Measurements from ENCODE around the gene RELL2. TPM values are rescaled to one million over a fixed set of nuclear protein-coding genes. Genes with fewer than 3 reads are reported as not detected.

Gene RELL2, protein sequence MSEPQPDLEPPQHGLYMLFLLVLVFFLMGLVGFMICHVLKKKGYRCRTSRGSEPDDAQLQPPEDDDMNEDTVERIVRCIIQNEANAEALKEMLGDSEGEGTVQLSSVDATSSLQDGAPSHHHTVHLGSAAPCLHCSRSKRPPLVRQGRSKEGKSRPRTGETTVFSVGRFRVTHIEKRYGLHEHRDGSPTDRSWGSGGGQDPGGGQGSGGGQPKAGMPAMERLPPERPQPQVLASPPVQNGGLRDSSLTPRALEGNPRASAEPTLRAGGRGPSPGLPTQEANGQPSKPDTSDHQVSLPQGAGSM
- 2.7 and 3.7 TPM in 2 replicates for total RNA-seq

GRCh38 chr5:141636413-141637122 lies at the start of gene RELL2, which contains the start of gene HDAC3:
TSS of gene RELL2 (plus strand) at chr5:141636997. CDS start at chr5:141638226, 1,229 bp downstream.
TSS of gene HDAC3 (minus strand) at chr5:141636849. CDS start at chr5:141636790, 59 bp downstream.

GRCh38 chr5:141618804-141619554 lies 17.8 kb upstream of the RELL2 start, which contains the start of gene DIAPH1:
TSS of gene DIAPH1 (minus strand) at chr5:141619000. CDS start at chr5:141618914, 86 bp downstream.

DNA sequence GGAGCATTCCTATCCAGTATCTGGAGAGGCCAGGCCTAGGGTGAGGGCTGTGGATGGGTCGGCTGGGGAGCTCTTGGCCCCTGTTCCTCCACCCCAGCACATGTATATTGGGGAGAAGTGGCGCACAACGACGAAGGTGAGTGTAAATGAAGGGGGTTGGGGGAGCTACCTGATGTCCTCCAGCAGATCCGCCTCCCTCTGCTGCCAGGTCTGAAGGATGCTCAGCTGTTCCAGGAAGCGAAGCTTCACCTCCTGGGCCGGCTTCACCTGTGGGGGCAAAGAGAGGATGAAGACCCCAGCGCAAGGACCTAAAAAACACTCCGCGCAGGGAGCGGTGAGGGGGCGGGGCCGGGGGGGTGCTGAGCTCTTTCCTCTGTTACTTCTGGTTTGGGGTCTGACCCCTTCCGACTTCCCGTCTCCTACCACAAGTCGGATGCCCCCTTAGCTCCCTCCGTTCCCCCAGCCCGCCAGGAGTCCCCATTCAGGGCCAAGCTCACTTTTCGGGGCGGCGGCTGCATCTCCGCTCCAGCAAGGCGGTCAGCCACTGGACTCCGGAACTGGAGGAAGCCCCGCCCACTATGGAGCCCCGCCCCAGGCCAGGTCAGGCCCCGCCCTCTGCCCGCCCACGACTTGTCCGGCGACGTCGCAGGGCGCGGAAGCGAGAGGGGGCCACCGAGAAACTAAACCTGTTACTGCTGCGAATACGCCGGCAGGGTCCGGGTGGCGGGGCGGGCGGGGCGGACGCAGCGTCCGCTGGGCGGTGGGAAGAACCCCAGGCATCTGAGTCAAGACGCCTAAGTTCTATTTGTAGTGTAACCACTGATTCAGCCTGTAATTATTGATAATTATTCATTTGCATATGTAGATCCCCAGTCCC lies 14.3 kb downstream of the RELL2 start, which contains the start of gene FCHSD1:
FCHSD1 (minus strand) TSS at position 568 of the 877 bp plus-strand sequence; CDS start at position 518, 50 bp downstream.

DNA sequence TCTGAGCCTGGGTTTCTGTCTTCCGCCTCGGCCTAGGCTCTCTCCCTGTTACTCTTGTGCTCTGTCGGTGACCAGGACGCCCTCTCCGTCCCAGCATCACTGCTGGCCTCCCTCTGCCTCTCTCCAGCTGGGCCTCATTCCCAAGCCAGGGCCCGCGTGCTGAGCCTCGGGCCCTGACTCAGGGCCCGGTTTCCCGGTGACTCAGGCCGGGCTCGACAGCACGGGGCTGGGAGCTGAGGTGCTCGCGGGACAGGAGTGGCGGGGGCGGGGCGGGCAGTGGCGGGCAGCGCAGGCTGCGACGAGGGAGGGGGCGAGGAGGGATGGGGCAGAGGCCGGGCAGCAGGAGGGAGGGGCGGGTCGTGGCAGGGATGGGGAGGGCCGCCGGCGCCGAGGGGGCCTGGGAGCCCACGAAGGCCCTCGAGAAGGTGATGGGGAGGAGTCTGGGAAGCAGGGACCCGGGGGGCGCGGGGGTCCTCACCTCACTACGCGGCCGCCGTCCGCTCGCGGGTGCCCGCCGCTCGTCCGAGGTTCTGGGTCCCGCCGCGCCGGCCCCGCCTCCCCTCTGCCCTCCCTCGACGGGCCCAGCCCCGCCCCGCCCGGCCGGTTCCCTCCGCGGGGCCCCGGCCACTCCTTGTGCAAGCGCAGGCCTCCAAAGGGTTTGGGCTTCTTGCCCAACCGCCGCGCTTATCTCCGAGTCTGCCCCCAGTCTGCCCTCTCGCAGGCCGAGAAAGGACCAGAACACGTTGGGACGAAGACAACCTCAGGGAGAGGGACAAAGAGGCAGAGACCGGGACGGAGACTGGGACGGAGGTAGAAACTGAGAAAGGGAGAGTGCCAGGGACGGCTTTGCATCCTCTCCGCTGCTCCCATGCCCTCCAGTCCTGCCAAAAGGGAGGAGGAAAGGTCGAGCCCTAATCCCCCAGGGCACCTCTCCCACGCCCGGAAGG lies 45.2 kb downstream of the RELL2 start, which contains the start of gene ARAP3:
ARAP3 (minus strand) TSS at position 536 of the 947 bp plus-strand sequence. CDS start 1,744 bp downstream, outside the sequence.

Other genes with a start within 250 kb of the RELL2 start
- gene PCDHGB4, start 249.3 kb upstream of the RELL2 start, total RNA-seq, result 9.6 and 22.0 TPM in 2 replicates
- 1.3 and 2.8 TPM in 2 replicates for gene PCDHGA8, start 244.4 kb upstream of the RELL2 start, total RNA-seq
- 17.8 and 21.4 TPM in 2 replicates for gene PCDHGB5, start 239.1 kb upstream of the RELL2 start, total RNA-seq
- gene PCDHGA9, start 234.2 kb upstream of the RELL2 start, total RNA-seq, result 2.1 and 3.1 TPM in 2 replicates
- gene PCDHGB6, start 229.0 kb upstream of the RELL2 start, total RNA-seq, result 0.96 and 2.5 TPM in 2 replicates
- 1.2 and 3.4 TPM in 2 replicates for gene PCDHGA10, start 224.0 kb upstream of the RELL2 start, total RNA-seq
- gene PCDHGB7, start 219.3 kb upstream of the RELL2 start, total RNA-seq, result 1.9 and 4.5 TPM in 2 replicates
- 3.1 and 4.5 TPM in 2 replicates for gene PCDHGA11, start 215.9 kb upstream of the RELL2 start, total RNA-seq
- 6.7 and 14.7 TPM in 2 replicates for gene PCDHGA12, start 206.5 kb upstream of the RELL2 start, total RNA-seq
- 24.7 and 31.0 TPM in 2 replicates for gene PCDHGC3, start 161.0 kb upstream of the RELL2 start, total RNA-seq
- gene PCDHGC4, start 152.0 kb upstream of the RELL2 start, total RNA-seq, result 0.77 and 1.1 TPM in 2 replicates
- 1.7 and 2.0 TPM in 2 replicates for gene PCDHGC5, start 147.9 kb upstream of the RELL2 start, total RNA-seq
- gene DIAPH1, start 18.0 kb upstream of the RELL2 start, total RNA-seq, result 16.1 and 41.4 TPM in 2 replicates
- gene HDAC3, start 148 bp upstream of the RELL2 start, total RNA-seq, result 43.1 and 49.1 TPM in 2 replicates
- 18.6 and 40.3 TPM in 2 replicates for gene FCHSD1, start 14.4 kb downstream of the RELL2 start, total RNA-seq
- gene ARAP3, start 45.2 kb downstream of the RELL2 start, total RNA-seq, result 6.5 and 8.8 TPM in 2 replicates
- gene PCDH1, start 241.4 kb downstream of the RELL2 start, total RNA-seq, result 0.77 and 2.3 TPM in 2 replicates